H1 (cell line): ENCODE data around the gene LANCL2.
"Not testable (repeated sequence)": the region's sequence is repeated elsewhere in the genome, so short reads cannot be mapped to it uniquely, and the experiment has no call there.

Experiments
- CREB1 ChIP-seq: IDR thresholded peaks from 2 replicates; pipeline ENCODE4 v1.6.1; 2012; ENCODE audit warnings: inconsistent platforms
- KDM1A ChIP-seq: fragments of 200-600, 300-600 bp; sonication (generic); IDR thresholded peaks from 2 replicates; pipeline ENCODE4 v1.7.1; 2016; ENCODE audit warnings: mild to moderate bottlenecking, low read length, borderline replicate concordance
- MAFK ChIP-seq: IDR thresholded peaks from 2 replicates; pipeline ENCODE4 v1.6.1; 2012; ENCODE audit warnings: low read depth, mild to moderate bottlenecking, improper control_type of control experiment, low read length
- POLR2A ChIP-seq, 2 experiments: IDR thresholded peaks; 1 replicate in 1 of 2; 2 replicates in 1 of 2; pipeline ENCODE4 v1.6.1; 2011; ENCODE audit warnings: low read depth in 2 of 2, low read length in 2 of 2, mild to moderate bottlenecking in 2 of 2; ENCODE audit errors: control extremely low read depth in 1 of 2
- POLR2AphosphoS5 ChIP-seq: IDR thresholded peaks from 2 replicates; pipeline ENCODE4 v1.6.1; 2011; ENCODE audit warnings: low read depth, low read length
- TAF1 ChIP-seq: IDR thresholded peaks from 2 replicates; pipeline ENCODE4 v1.6.1; 2011; ENCODE audit warnings: mild to moderate bottlenecking, low read depth, low read length

DNA sequence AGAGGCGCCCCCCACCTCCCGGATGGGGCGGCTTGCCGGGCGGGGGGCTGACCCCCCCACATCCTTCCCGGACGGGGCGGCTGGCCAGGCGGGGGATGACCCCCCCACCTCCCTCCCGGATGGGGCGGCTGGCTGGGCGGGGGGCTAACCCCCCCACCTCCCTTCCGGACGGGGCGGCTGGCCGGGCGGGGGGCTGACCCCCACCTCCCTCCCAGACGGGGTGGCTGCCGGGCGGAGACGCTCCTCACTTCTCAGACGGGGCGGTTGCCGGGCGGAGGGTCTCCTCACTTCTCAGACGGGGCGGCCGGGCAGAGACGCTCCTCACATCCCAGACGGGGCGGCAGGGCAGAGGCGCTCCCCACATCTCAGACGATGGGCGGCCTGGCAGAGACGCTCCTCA, 37.4 kb downstream of the LANCL2 start:
- not testable (repeated sequence) for TF ChIP-seq CREB1; POLR2AphosphoS5; MAFK; KDM1A; TAF1; POLR2A (IDR thresholded peaks at IDR 0.05; ENCODE audit: control extremely low read depth in 1 of 2, low read depth in 2 of 2, low read length in 2 of 2)
